NCI-H524 treated with DMSO at 0.1 percent for 48 hours (cell line): ENCODE results near the gene BAIAP2L1.
"Not testable (repeated sequence)": the region's sequence is repeated elsewhere in the genome, so short reads cannot be mapped to it uniquely, and the experiment has no call there.

Experiments
- DNase-seq: peaks from one replicate; lab custom pipeline; 2025; lab: John Stamatoyannopoulos, UW

Gene BAIAP2L1, protein sequence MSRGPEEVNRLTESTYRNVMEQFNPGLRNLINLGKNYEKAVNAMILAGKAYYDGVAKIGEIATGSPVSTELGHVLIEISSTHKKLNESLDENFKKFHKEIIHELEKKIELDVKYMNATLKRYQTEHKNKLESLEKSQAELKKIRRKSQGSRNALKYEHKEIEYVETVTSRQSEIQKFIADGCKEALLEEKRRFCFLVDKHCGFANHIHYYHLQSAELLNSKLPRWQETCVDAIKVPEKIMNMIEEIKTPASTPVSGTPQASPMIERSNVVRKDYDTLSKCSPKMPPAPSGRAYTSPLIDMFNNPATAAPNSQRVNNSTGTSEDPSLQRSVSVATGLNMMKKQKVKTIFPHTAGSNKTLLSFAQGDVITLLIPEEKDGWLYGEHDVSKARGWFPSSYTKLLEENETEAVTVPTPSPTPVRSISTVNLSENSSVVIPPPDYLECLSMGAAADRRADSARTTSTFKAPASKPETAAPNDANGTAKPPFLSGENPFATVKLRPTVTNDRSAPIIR

DNA sequence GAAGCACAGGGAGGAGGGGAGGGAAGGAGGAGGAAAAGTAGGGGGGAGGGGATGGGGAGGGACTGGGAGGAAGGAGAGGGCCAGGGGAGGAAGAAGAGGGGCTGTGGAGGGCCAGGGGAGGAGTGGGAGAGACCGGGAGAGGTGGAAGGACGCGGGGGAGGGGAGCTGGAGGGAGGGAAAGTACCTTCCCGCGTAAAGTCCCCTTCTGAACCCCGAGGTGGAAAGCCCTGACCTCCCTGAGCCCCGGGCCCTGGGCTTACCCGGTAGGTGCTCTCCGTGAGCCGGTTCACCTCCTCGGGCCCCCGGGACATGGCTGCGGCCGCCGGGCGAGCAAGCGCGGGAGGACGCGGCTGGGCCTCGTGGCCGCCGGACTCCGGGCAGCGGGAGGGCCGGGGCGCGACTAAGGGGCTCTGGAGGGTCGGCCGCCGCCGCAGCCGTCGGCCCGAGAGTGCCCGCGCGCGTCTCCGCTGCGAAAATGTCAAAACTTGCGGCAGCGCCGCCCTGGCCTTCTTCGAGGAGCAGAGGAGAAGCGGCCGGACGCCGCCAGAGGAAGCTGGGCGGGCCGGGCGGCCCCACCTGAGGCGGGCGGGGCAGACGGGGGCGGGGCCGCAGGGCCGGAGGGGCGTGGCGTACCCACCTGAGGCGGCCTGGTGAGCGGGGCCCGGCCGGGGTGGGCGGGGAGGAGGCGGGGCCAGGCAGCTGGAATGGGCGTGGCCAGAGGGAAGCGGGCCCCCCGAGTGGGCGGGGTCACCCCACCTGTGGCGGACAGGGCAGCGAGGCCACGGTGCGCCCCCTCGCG lies at the start of gene BAIAP2L1:
BAIAP2L1 (minus strand) TSS at position 549 of the 799 bp plus-strand sequence; CDS start at position 311, 238 bp downstream.
- no peak for DNase-seq

DNA sequence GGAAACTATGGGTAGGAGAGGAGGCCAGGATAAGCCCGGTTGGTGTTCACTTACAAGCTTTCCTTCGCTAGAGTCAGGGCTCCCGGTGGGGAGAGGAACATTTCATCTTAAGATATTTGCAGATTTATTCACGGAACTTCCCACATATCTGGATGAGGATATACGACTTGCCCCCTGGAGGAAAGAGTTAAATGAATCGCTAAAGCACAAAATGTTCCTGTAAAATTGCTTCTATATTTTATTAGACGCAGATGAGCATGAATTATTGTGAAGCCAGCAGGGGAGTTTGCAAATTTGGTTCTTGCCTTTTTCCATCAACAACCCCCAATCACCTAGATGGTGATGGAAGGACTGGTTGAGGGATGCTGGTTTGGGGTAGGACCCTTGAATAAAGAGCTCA lies 47.9 kb upstream of the BAIAP2L1 start:
- DNase-seq, result no peak

DNA sequence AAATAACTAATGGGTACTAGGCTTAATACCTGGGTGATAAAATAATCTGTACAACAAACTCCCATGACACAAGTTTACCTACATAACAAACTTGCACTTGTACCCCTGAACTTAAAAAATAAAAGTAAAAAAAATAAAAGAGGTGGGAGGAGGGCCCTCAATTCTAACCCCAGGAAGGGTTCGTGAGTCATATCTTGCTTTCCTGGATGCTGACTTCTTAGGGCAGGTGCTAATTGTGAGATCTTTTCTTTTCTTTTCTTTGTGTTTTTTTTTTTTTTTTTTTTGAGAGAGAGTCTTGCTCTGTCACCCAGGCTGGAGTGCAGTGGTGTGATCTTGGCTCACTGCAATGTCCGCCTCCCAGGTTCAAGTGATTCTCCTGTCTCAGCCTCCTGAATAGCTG lies 40.1 kb upstream of the BAIAP2L1 start:
- DNase-seq, result not testable (repeated sequence)

DNA sequence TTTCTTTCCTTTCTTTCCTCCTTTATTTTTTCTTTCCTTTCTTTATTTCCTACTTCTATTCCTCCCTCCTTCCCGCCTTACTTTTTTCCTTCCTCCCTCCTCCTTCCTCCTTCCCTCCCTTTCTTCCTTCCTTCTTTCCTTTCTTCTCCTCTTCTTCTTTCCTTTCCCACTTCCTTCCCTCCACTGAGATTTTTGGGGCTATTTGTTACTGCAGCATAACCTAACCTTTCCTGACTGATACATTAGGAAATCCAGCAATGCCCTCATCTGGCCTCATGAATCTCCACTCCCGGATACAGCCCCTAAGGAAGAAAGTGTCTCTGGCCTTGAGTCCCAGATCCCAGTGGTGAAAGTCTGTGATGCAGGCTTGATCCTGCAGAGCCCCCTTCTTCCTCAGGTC lies 38.6 kb upstream of the BAIAP2L1 start:
- no peak for DNase-seq

DNA sequence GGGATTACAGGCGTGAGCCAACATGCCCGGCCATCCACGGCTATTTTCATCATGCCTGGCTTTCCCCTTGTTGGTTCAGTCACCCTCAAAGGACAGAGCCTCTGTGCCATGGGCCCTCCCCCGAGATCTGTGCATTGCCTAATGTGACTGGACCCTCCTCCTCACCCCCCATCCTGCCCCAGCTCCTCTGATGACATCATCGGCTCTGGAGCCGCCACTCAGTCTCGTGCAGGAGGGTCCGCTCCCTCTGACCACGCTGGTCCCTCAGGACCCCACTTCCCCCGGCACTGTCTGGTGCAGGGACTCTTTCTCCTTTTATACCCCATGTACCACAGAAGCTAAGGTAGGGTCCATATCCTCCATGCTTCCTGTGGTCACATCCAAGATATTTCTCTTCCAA lies 33.2 kb upstream of the BAIAP2L1 start:
- no peak for DNase-seq

DNA sequence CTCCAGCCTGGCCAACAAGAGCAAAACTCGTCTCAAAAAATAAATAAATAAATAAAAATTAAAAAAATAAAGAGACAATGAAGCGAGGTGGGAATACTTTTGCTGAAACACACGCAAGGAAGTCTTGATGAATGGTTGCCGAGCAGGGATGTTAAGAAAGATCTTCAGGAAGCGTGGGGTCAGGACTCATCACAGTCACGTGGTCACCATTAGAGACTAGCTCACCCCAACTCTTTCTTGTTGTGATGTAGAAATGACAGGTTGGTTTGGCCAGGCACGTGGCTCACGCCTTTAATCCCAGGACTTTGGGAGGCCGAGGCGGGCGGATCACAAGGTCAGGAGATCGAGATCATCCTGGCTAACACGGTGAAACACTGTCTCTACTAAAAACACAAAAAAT lies 28.9 kb upstream of the BAIAP2L1 start:
- no peak for DNase-seq

DNA sequence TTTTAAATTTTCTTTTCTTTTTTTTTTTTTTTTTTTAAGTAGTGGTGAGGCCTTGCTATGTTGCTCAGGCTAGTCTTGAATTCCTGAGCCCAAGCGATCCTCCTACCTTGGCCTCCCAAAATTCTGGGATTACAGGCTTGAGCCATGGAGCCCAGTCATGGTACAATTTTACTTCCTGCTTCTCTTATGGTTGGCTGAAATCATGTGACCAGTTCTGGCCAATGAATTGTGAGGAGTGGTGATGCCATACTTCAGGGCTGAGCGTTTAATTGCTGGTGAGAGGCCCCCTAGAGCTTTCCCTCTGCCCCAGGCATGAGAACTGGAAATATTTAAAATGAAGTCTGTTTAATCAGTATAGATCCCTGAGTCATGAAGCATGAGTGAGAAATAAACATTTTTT lies 22.2 kb upstream of the BAIAP2L1 start:
- no peak for DNase-seq

DNA sequence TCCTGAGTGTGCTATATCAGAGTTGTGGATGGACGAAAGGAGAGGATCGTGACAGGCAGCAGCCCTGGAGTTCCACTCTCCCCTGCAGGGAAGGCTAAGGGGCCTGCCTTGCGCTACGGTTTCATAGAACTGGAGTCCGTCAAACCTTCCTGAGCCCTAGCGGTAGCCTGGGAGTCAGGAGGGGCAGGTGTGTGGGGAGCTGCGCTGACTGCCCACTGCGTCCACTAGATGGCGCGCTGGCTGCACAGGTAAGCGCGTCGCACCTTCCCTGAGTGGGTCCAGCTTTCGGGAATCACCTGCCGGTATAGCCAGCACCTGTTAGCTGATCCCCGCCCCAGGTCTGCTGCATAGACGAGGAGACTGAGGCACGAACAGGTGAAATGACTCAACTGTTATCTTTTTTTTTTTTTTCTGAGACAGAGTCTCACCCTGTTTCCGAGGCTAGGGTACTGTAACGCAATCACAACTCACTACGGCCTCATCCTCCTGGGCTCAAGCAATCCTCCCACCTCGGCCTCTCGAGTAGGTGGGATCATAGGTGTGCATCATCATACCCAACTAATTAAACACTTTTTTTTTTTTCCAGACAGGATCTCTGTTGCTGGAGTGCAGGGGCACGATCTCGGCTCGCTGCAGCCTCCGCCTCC lies 20.2 kb upstream of the BAIAP2L1 start:
- DNase-seq, result peak; percentile 8

DNA sequence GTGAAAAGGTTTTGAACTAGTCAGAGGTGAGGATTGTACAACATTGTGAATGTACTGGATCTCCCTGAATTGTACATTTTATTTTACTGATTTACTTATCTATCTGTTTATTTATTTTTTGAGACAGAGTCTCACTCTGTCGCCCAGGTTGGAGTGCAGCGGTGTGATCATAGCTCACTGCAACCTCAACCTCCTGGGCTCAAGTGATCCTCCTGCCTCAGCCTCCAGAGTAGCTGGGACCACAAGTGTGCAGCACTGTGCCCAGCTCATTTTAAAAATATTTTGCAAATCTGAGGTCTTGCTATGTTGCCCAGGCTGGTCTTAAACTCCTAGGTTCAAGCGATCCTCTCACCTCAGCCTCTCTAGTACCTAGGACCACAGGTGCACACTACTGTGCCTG lies 19.1 kb upstream of the BAIAP2L1 start:
- not testable (repeated sequence) for DNase-seq

DNA sequence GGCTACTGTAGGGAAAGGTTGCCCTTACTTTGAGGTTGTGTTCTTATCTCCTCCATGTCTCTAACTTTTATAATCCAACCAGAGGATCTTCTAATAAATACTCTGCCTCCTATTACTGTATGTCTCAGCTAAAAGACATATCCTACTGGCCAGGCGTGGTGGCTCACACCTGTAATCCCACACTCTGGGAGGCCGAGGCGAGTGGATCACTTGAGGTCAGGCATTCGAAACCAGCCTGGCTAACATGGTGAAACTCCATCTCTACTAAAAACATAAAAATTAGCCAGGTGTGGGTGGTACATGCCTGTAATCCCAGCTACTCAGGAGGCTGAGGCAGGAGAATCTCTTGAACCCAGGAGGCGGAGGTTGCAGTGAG lies 18.4 kb upstream of the BAIAP2L1 start:
- DNase-seq, result not testable (repeated sequence)

DNA sequence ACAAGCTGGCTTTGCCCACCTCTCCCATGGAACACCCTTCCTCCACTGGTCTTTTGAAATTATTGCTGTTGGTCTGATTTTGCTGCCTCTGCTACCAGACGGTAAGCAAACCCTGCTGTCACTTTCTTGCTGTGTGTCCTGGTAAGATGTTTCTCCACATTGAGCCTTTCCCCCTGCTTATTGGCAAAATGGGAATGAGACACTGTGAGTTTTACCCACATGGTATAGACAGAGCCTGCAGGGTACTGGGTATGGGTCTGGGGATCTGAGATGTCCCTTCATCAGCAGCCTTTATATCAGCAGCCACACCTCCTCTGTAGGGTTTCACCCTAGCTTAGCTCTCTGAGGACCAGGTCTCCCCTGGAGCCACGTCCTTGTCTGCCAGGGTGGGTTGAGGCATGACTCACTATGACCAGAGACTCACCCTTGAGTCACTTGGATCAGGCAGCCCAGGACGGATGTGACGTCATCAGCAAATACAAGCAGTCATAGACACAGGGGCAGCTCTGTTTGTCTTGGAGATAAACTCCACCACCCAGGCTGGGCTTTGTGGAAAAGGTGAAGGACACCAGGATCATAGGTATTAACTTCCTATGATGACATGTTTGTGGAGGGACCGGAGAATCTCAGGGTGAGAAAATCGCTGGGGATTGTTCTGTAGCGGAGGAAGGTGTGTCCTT lies 17.9 kb upstream of the BAIAP2L1 start:
- DNase-seq, result no peak

DNA sequence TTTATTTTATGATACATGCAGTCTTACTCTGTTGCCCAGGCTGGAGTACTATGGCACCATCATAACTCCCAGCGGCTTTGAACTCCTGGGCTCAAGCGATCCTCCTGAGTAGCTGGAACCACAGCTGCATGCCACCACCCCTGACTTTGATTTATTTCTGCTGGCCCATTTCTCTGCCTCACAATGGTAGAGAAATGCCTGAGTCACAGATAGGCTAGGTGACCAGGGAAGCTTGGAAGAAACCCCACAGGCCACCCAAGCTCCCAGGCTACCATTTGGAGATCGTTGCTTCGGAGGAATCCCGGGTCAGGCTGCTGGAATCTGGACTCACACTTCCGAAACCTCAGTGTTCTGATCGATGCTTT lies 17.4 kb upstream of the BAIAP2L1 start:
- DNase-seq, result no peak

DNA sequence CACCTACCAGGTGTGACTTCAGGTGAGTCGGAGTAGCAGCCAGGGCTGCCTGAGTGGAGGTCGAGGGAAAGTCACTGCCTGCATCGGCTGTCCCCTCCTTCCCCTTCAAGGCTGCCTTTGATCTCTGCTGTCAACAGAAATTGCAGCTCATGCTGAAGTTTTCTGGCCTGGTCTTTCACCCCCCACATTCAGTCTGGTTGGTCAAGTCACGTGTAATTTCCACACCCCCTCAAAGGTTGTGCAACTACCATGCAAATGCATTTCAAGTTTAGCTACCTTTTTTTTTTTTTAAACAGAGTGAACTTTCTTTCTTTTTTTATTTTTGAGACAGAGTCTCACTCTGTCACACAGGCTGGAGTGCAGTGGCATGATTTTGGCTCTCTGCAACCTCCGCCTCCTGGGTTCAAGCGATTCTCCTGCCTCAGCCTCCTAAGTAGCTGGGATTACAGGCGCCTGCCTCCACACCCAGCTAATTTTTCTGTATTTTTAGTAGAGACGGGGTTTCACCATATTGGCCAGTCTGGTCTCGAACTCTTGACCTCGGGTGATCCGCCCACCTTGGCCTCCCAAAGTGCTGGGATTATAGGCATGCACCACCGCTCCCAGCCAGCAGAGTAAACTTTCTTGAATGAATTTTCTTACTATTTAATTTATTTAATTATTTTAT lies 16.8 kb upstream of the BAIAP2L1 start:
- not testable (repeated sequence) for DNase-seq

DNA sequence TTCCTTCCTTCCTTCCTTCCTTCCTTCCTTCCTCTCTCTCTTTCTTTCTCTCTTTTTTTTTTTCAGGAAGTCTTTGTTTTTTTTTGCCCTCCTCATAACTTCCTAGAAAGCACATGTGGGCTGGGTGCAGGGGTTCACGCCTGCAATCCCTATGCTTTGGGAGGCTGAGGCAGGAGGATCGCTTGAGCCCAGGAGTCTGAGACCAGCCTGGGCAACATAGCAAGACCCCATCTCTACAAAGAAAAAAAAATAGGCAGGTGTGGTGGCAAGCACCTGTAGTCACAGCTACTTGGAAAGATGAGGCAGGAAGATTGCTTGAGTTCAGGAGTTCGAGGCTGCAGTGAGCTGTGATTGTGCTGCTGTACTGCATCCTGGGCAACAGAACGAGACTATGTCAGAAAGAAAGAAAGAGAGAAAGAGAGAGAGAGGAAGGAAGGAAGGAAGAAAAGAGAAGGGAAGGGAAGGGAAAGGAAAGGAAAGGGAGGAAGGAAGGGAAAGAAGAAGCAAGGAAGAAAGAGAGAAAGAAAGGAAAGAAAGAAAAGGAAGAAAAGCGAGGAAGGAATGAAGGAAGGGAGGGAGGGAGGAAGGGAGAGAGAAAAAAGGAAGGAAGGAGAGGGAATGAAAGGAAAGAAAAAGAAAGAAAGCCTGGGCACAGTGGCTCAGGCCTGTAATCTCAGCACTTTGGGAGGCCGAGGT lies 13.5 kb upstream of the BAIAP2L1 start:
- DNase-seq, result no peak

DNA sequence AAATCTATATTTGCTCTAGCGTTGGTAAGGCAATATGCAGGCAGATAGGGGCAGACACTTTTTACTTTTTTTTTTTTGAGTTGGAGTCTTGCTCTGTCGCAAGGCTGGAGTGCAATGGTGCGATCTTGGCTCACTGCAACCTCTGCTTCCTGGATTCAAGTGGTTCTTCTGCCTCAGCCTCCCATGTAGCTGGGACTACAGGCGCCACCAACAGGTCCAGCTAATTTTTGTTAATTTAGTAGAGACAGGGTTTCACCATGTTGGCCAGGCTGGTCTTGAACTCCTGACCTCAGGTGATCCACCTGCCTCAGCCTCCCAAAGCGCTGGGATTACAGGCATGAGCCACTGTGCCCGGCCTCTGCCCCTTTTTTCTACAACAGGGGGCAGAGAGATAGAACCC lies 12.8 kb upstream of the BAIAP2L1 start:
- not testable (repeated sequence) for DNase-seq

DNA sequence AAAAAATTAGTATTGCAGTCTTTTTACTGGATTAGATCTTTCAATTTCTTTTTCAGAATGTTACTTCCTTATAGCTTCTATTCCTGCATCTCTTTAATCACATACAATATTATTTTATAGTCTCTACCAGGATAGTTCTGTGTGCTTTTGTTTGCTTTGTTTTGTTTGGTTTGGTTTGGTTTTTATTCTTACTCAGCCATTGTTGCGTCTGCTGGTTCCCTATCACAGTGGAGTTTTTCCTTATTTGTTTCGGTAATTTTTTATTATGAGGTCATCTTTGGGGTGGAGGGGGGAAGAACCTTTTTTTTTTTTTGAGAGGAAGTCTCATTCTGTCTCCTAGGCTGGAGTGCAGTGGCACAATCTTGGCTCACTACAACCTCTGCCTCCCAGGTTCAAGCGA lies 9.0 kb upstream of the BAIAP2L1 start:
- DNase-seq, result no peak

DNA sequence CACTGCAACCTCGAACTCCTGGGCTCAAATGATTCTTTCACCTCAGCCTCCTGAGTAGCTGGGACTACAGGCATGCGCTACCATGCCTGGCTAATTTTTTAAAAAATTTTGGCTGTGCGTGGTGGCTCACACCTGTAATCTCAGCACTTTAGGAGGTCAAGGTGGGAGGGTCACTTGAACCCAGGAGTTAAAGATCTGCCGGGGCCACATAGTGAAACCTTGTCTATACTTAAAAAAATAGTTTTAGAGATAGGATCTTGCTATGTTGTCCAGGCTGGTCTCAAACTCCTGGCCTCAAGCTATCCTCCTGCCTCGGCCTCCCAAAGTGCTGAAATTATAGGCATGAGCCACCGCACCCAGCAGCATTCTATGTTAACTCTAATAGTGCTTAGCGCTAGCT lies 7.3 kb upstream of the BAIAP2L1 start:
- not testable (repeated sequence) for DNase-seq

DNA sequence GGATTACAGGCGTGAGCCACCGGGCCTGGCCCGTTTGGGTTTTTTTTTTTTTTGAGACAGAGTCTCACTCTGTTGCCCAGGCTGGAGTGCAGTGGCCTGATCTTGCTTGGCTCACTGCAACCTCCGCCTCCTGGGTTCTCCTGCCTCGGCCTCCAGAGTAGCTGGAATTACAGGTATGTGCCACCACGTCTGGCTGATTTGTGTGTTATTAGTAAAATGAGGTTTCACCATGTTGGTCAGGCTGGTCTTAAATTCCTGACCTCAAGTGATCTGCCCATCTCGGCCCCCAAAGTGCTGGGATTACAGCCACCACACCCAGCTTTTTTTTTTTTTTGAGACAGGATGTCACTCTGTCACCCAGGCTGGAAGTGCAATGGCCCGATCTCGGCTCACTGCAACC lies 5.9 kb upstream of the BAIAP2L1 start:
- no peak for DNase-seq

DNA sequence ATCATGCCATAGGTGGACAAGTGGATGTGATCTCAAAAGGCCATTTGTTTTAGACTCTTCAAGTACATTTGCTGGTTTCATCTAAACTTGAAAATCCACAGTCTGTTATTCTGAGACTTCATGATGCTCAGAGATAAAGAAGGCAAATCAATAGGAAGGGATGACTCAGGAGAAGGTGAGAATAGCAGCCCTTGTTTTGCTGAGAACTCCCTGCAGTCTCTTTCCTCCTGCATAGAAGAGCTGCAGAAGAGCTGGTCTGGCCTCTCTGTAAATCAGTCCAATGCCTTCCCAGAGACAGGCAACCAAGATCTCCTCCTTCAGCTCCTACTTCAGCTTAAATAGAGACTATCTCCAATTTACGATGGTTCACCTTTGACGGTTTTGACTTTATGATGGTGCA lies 4.0 kb upstream of the BAIAP2L1 start:
- no peak for DNase-seq

DNA sequence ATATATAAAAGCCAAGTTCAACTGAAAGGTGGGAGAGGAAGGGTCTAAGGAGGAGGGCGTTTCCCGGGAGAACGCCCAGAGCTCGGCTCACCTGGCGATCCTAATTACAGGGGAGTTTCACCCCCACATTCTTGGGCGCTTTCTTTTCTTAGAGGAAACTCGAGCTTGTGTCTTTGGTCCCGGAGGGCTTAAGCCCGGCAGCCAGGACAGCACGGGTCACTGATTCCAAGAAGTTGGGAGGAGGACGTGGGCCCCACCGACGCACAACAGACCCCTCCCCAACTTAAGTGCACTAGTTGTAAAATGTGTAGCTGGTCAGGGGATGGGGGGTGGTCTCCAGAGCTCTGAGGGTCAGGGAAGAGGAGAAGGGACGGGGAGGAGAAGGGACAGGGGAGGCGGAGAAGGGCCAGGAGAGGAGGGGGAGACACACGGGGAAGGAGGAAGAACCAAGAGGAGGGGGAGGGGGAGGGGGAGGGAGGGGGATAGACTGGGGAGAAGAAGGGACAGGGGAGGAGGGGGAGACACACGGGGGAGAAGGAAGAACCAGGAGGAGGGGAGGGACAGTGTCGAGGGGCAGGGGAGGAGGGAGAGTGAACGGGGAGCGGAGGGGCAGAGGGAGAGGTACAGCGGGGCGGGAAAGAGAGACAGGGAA lies 874 bp downstream of the BAIAP2L1 start:
- DNase-seq, result no peak
